Measurements from ENCODE around the gene TAMALIN. TPM values are rescaled to one million over a fixed set of nuclear protein-coding genes. Genes with fewer than 3 reads are reported as not detected.

Gene TAMALIN
- total RNA-seq, 1 donor from 2014 or later, result 2.6 TPM

DNA sequence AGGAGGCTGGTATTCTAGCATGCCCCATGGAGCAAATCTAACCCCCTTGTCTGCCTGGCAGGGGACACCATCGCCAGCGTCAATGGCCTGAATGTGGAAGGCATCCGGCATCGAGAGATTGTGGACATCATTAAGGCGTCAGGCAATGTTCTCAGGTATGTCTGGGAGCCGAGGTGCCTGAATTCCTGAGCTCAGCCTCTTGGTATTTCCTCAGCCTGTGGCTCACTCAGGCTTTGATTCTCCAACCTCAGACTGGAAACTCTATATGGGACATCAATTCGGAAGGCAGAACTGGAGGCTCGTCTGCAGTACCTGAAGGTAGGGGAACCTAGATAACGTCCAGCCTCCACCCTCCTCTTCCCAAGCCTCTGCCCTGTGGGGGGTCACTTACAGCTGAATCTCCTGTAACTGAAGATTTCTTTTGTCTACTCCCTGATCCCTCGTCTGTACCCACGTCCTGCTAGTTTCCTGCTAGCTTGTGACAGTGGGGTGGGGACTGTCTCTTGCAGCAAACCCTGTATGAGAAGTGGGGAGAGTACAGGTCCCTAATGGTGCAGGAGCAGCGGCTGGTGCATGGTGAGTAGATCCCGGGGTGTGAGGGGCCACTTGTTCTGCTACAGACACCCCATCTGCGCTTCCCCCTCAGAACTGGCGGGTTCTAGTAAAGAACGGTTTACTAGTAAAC, 7.0 kb downstream of the TAMALIN start:
- DNase-seq (ENCODE audit: low spot score), result no peak

DNA sequence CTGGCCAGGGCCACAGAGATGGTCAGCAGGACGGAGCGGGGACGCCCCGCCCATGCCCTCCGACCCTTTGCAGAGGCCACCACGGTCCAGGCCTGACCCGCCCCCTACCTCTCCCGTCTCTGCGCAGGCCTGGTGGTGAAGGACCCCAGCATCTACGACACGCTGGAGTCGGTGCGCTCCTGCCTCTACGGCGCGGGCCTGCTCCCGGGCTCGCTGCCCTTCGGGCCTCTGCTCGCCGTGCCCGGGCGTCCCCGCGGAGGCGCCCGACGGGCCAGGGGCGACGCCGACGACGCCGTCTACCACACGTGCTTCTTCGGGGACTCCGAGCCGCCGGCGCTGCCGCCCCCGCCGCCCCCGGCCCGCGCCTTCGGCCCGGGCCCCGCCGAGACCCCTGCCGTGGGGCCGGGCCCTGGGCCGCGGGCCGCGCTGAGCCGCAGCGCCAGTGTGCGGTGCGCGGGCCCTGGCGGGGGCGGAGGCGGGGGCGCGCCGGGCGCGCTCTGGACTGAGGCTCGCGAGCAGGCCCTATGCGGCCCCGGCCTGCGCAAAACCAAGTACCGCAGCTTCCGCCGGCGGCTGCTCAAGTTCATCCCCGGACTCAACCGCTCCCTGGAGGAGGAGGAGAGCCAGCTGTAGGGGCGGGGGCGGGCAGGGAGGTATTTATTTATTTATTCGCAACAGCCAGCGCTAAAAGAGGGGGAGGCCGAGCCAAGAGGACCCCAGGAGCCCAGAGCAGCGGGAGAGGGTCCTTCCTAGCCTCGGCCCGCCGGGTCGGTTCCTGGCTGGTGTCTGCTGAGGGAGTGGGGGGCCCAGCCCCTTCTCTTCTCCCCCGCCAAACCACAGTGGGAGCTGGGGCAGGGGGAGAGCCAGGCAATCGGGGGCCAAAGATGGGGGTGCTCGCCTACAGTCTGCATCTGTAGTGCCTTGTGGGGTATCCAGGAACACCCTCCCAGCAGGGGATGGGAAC, 8.1 kb downstream of the TAMALIN start:
- DNase-seq (ENCODE audit: low spot score), result no peak

- peak; percentile 52 for DNase-seq (ENCODE audit: low spot score)
These were observed 8.8 kb downstream of the TAMALIN start for GRCh38 chr12:52015532-52016041.

GRCh38 chr12:52018433-52019112, 11.8 kb downstream of the TAMALIN start:
- no peak for DNase-seq (ENCODE audit: low spot score)

- no peak for DNase-seq (ENCODE audit: low spot score)
These were observed 12.5 kb downstream of the TAMALIN start for GRCh38 chr12:52019113-52019770.

DNA sequence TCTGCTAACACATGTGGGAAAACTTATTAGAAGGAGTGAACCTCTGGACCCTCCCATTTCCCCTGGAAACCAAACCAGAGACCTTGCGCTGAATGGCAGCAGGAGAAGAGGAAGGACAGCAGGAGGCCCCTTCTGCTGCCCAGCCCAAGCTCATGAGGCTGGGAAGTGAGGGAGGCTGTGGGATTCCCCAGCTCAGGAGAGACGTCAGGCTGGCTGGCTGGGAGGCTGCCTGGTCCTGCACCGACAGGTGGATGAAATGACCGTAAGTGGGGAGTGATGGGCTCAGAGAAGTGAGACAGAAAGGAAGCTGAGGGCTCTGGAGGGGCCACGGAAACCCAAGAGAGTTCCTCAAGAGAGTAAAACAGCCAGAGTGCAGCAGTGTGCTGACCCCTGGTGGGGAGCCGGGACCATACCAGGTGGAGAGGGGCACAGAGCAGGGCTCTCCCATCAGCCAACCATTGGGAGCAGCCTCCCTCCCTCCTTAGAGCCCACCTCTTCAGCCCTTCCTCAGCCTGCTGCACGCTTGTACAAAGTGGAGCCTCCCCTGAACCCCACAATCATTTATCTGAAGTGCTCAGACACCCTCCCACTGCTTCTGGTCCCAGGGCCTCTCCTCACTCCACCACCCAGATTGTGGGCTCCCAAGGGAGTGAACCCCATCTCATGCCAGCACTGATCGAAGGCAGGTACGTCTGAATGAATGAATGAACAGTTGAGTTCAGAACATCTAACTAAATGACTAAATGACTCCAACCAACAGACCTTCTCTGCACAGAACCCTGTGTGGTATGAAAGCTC, 14.0 kb downstream of the TAMALIN start:
- DNase-seq (ENCODE audit: low spot score), result peak; percentile 74

DNA sequence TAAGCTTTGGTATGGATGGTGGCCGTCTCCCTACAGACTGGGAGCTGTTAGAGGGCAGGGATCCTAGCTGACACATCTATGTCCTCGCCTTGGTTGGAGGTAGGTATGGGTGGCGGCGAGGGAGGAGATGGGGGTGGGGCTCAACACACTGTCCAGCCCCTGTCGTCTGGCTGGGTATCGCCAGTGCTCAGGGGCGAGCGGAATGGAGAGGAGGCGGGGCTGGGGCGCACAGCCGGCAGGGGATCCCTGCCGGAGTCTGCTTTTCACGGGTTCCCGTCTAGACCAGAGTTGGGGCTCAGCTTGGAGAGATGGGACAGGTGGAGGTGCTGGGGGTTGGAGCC, 16.1 kb downstream of the TAMALIN start:
- no peak for DNase-seq (ENCODE audit: low spot score)

DNA sequence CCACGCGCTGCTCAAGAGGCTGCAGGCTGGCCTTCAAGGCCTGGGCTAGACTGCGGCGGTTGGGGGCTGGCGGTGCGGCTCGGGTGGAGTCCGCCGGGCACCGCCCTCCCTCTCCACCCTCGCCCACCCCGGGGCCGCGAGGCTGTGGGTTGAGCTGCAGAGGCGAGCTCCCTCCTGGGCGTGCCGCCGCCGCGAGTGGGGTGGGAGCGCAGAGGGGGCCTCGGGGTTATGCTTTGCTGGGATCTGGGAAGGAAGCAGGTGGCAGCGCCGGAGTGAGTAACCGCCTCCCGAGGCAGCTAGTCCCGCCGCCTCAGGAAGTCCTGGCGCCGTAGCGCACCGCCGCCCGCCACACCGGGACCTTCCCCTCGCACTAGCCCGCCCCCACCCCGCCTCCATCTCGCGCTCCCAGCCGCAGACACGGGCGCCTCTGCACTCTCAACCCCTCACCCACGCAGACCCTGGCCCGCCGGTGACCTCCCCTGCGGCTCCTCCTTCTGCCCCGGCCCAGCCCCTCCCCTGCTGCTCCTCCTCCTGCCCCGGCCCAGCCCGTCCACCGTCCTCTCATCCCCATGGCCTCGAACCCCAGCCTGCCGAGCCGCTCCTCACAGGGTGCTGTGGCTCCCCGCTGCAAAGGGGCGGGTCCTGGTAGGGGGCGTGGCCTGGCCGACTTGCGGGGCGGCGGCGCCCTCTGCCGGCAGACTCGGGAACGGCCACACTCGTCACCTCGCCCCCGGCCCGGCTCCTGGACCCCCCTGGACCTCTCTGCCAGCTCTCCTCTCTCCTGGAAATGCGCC, 16.6 kb downstream of the TAMALIN start:
- DNase-seq (ENCODE audit: low spot score), result peak; percentile 76

- DNase-seq (ENCODE audit: low spot score), result no peak
These were observed 17.4 kb downstream of the TAMALIN start for GRCh38 chr12:52023976-52024688.

GRCh38 chr12:52024845-52025230, 18.1 kb downstream of the TAMALIN start:
- peak; percentile 78 for DNase-seq (ENCODE audit: low spot score)

DNA sequence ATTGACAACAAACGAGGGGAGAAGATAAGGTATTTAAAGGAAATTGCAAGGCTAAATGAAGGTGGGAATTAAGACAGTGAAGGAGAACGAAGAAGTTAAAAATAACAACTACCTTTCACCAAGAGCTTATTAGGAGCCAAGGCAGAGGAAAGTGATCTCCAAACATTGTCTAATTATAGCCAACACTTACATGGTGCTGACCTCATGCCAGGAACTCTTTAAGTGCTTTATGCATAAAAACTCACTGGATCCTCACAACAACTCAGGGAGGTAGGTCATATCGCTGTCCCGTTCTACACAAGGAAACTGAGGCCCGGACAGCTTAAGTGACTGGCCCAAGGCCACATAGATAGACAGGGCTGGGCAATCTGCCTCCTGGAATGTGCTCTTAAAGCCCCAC, 19.5 kb downstream of the TAMALIN start:
- no peak for DNase-seq (ENCODE audit: low spot score)

DNA sequence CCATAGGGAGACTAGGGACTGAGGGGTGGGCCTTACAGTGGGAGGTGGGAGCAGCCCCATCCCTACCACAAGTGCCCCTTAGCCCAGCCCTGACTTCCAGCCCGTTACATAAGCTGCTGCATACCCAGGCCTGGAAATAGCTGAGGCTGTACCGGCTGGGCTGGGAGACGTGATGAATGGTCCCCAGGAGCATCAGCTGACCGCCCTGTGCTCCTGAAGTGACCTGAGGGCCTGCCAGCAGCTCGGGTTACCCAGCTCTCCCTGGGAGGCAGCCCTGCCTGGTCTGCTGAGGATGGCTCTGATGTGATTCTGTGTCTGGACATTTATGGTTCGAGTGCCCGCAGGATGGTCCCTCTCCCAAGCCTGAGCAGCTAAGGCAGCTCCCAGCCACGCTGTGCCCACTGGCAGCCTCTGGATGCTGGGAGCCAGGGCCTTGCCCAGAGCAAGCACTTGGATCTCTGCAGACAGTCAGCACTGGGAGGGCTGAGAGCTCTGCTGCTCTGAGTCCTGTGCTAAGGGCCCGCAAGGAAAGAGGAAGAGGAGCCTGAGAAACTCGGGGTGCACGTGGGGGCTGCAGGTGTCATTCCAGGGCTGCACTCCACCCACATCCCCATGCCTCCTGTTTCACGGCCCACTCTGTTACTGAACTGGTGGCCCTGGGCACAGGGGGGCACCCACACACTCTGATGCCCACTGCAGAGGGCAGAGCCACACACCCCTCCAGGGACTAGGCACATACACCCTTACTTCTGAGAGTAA, 20.5 kb downstream of the TAMALIN start:
- no peak for DNase-seq (ENCODE audit: low spot score)

DNA sequence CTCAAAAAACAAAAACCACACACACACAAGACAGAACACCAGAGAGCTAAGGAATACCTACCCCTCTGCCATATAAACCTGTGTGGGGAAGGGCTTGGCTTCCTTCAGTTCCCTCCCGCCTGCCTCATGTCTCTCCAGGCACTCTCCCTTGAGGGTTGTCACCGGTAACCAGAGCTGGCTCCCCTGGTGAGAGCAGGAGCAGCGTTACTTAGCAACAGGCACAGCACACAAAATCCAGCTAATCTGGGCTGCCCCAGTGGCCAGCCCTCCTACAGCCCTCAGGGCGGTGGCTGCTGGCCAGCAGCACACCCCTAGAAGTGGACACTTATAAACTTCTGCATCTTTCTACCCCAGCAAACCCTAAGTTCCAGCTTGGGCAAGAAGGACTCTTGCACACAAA, 22.9 kb downstream of the TAMALIN start:
- peak; percentile 69 for DNase-seq (ENCODE audit: low spot score)

DNA sequence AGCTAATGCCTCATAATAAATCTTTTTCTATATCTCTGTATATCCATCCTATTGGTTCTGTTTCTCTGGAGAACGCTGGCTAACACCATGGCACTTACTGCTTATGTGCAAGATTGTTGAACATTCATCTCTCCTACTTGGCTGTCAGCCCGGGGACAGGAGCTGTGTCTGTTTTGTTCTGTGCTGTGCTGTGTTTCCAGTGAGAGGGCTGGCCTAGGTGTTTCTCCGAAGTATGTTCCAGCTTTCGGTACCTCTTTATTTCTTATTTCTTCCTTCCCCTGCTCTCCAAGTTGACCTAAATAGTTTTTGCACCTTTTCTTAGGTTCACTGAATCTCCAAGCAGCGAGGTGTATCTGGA, 25.7 kb downstream of the TAMALIN start:
- DNase-seq (ENCODE audit: low spot score), result peak; percentile 93

DNA sequence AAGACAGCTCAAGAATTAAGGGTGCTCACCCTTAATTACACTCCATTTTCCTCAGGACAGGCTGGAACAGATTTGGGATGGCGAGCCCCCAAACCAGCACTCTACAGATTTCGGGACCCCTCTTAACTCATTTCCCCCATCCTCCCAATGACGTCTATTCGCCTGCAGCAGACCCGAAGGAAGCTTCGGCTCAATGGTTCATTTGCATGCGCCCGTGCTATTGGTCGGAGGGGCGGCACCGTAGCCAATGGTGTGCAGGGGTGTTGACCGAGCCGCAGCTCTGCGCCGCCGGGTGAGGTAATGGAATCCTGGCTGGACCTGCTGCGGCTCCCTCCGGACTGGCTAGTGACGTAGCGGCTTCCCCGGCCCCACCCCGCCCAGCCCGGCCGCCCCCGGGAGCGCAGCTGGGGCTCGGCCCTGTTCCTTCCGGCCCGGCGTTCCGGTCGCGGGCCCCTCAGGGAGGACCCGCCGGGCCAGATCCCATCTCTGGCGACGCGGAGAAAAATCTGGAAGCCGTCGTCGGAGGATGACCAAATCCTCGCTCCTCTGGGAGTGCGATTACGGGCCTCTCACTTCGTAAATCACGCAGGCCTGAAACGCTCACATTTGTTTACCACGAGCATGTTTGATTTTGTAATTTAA, 26.2 kb downstream of the TAMALIN start:
- peak; percentile 98 for DNase-seq (ENCODE audit: low spot score)

DNA sequence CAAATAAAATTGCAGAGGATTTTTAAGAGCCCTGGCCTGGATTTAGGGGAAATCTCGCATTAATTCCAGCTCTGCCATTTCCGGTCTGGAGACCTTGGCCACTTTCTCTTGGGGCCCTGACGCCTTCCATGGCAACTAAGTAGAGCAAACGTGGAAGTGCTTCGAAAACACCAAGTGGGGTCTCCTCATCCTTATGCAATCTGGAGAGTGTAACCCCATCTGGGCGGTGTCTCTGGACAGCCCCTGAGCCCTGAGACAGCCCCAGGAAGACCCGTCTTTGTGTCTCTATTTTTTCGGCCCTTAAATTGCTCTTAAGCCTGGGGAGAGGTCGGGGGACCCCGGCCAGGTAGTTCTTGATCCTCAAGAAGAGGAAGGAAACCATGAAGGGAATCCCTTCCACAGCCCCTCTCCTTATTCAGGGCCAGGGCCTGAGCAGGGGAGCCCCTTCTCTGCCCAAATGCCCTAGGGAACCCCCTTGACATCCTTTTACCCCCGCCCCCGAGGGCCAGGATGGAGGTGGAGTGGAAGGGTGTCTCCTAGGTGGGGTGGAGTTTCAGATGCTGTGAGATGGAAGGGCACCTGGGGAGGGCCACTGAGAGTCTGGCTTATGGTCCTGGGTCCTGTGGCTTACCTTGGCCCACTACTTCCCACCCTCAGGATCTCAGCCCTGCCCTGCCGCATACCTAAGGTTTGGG, 26.8 kb downstream of the TAMALIN start:
- DNase-seq (ENCODE audit: low spot score), result no peak

DNA sequence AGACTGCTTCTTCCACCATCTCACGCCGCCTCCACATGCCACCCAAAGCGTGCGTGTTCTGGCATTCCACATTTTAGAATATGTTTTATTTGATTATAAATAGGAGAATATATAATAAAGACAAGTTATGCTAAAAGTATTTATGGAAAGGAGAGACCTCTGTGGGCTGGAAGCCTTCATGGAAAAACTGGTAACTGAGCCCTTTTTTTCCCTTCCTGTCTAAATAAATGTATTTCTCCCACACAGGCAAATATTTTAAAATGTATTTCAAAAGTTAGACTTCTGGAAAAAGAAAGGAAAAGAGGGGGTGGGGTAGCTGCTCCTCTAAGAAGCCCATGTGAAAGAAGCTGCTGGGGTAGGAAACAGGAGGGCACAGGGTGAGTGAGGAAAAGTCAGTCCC, 28.4 kb downstream of the TAMALIN start:
- no peak for DNase-seq (ENCODE audit: low spot score)

DNA sequence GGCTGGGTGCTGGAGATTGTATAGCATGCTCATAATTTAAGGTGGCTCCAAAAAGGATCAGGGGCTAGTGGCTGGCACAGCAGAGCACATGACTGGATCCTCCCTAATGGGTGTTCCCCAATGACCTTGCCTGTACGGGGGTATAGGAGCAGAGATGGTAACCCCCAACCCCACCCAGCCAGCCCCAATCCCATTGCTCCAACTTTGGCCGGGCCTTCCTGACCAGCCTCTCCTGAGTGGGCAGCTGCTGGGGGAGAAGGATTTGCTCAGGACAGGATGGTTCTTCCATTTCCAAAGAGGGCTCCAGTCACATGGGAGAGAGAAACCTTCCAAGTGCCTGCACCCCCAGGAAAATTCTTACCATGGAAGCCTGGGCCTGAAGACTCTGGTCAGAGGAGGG, 29.2 kb downstream of the TAMALIN start:
- no peak for DNase-seq (ENCODE audit: low spot score)

Measured in umbilical cord (tissue), 2 donors.